Measurements from ENCODE around the gene ITGB2. TPM values are rescaled to one million over a fixed set of nuclear protein-coding genes. Genes with fewer than 3 reads are reported as not detected.

The ITGB2 gene
- total RNA-seq, 2 donors from 2014 or later: 161 to 166 TPM

- DNase-seq (ENCODE audit: low spot score) (no peak), ATAC-seq (ENCODE audit: insufficient number of reproducible peaks, low FRiP score, low read depth) (no peak)
- H3K4me1 ChIP-seq (ENCODE audit: control insufficient read depth in 1 of 2, low read depth in 2 of 2): no peaks in the 10 kb centered on the region
- peaks cover 85% of the 10 kb centered on the region for H3K36me3 ChIP-seq
- no peak overlapping the region for H3K27ac ChIP-seq
- H3K27me3 ChIP-seq (replicated peaks; ENCODE audit: insufficient read depth): no peaks in the 10 kb centered on the region
- no peak overlapping the region for H3K4me3 ChIP-seq
- TF ChIP-seq CTCF (IDR thresholded peaks at IDR 0.05): no peak
- H3K9me3 ChIP-seq: no peaks in the 10 kb centered on the region
These were observed 66.4 kb downstream of the ITGB2 start for GRCh38 chr21:44854391-44854663.

GRCh38 chr21:44853601-44854390 is 66.9 kb downstream of the ITGB2 start:
- Histone ChIP-seq H3K4me3 (no peak overlapping the region), H3K27me3 (replicated peaks; ENCODE audit: insufficient read depth) (no peaks in the 10 kb centered on the region), H3K9me3 (no peaks in the 10 kb centered on the region), H3K36me3 (peaks cover 84% of the 10 kb centered on the region), H3K4me1 (ENCODE audit: control insufficient read depth in 1 of 2, low read depth in 2 of 2) (no peaks in the 10 kb centered on the region), H3K27ac (no peak overlapping the region)
- TF ChIP-seq CTCF (IDR thresholded peaks at IDR 0.05): no peak
- no peak for DNase-seq (ENCODE audit: low spot score)
- ATAC-seq (ENCODE audit: insufficient number of reproducible peaks, low FRiP score, low read depth): no peak

GRCh38 chr21:44850905-44851657 is 69.6 kb downstream of the ITGB2 start:
- no peak for TF ChIP-seq CTCF (IDR thresholded peaks at IDR 0.05)
- ATAC-seq (ENCODE audit: insufficient number of reproducible peaks, low FRiP score, low read depth) (no peak), DNase-seq (ENCODE audit: low spot score) (no peak)
- Histone ChIP-seq H3K36me3 (peaks cover 68% of the 10 kb centered on the region), H3K4me3 (no peak overlapping the region), H3K9me3 (no peaks in the 10 kb centered on the region), H3K27me3 (replicated peaks; ENCODE audit: insufficient read depth) (no peaks in the 10 kb centered on the region), H3K4me1 (ENCODE audit: control insufficient read depth in 1 of 2, low read depth in 2 of 2) (peaks cover 8 to 11% of the 10 kb centered on the region in 2 donors), H3K27ac (no peak overlapping the region)

- no peaks in the 10 kb centered on the region for H3K27me3 ChIP-seq (replicated peaks; ENCODE audit: insufficient read depth)
- TF ChIP-seq CTCF (IDR thresholded peaks at IDR 0.05): no peak
- H3K36me3 ChIP-seq: peaks cover 61% of the 10 kb centered on the region
- peaks cover 15 to 19% of the 10 kb centered on the region in 2 donors for H3K4me1 ChIP-seq (ENCODE audit: control insufficient read depth in 1 of 2, low read depth in 2 of 2)
- DNase-seq (ENCODE audit: low spot score) (no peak), ATAC-seq (ENCODE audit: insufficient number of reproducible peaks, low FRiP score, low read depth) (no peak)
- H3K4me3 ChIP-seq: no peak overlapping the region
- H3K27ac ChIP-seq: no peak overlapping the region
- H3K9me3 ChIP-seq: no peaks in the 10 kb centered on the region
These were observed 70.4 kb downstream of the ITGB2 start for GRCh38 chr21:44850208-44850800.

- ATAC-seq (ENCODE audit: insufficient number of reproducible peaks, low FRiP score, low read depth) (no peak), DNase-seq (ENCODE audit: low spot score) (no peak)
- no peak overlapping the region for H3K27ac ChIP-seq
- H3K36me3 ChIP-seq: peaks cover 55% of the 10 kb centered on the region
- peaks cover 15 to 19% of the 10 kb centered on the region in 2 donors for H3K4me1 ChIP-seq (ENCODE audit: control insufficient read depth in 1 of 2, low read depth in 2 of 2)
- no peak overlapping the region for H3K4me3 ChIP-seq
- TF ChIP-seq CTCF (IDR thresholded peaks at IDR 0.05): no peak
- no peaks in the 10 kb centered on the region for H3K9me3 ChIP-seq
- H3K27me3 ChIP-seq (replicated peaks; ENCODE audit: insufficient read depth): no peaks in the 10 kb centered on the region
These were observed 71.0 kb downstream of the ITGB2 start for GRCh38 chr21:44849616-44850130.
